GM12891 (cell line): ENCODE results near the gene GIPC1.

ENCODE experiments used
- PAX5 ChIP-seq: IDR thresholded peaks from 2 replicates; pipeline ENCODE4 v1.6.1; 2011; ENCODE audit warnings: low read length, moderate library complexity, mild to moderate bottlenecking; ENCODE audit not compliant: insufficient read depth, severe bottlenecking
- POLR2A ChIP-seq: IDR thresholded peaks from 2 replicates; pipeline ENCODE4 v1.6.1; 2011; ENCODE audit warnings: low read depth, low read length, control low read depth
- POLR2AphosphoS5 ChIP-seq: IDR thresholded peaks from 2 replicates; pipeline ENCODE4 v1.6.1; 2011; ENCODE audit warnings: low read depth, low read length, control low read depth
- POU2F2 ChIP-seq: IDR thresholded peaks from 2 replicates; pipeline ENCODE4 v1.6.1; 2011; ENCODE audit warnings: low read depth, mild to moderate bottlenecking, control low read depth, low read length, moderate library complexity
- SPI1 ChIP-seq: IDR thresholded peaks from 2 replicates; pipeline ENCODE4 v1.6.1; 2011; ENCODE audit warnings: low read depth, low read length, control low read depth
- TAF1 ChIP-seq: IDR thresholded peaks from 2 replicates; pipeline ENCODE4 v1.6.1; 2011; ENCODE audit warnings: low read depth, low read length, control low read depth

DNA sequence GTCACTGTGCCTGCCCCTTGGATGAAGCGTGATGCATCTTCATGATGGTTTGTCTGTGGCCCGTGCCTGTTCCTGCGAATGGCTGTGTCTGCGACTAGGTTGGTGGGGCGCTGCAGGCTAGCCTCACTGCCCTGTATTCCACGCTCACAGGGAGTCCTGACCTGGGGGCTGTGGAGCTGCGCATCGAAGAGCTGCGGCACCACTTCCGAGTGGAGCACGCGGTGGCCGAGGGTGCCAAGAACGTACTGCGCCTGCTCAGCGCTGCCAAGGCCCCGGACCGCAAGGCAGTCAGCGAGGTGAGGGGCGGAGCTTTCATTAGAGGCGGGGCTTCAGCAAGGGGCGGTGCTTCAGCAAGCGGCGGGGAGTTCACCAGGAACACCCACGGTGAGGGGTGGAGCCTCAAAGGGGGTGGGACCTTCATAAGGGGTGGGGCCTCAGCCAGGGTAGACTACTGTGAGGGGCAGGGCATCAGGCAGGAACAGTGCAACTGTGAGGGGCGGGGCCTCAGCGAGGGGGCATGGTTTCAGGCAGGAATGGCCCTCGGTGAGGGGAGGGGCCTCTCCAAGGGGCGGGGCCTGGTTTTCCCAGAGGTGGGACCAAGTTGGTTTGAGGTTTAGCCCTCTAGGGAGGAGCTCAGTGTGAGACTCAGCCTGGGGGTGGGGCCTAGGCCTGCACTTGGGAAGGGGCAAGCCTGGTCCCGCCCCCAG, 45.6 kb downstream of the GIPC1 start:
- TF ChIP-seq TAF1 (no peak), POLR2A (no peak), POLR2AphosphoS5 (no peak), SPI1 (no peak), PAX5 (no peak), POU2F2 (no peak)
